ENCODE results near the gene STOM. TPM values are rescaled to one million over a fixed set of nuclear protein-coding genes. Genes with fewer than 3 reads are reported as not detected.

Gene STOM
- total RNA-seq, 1 experiment from 2014 or later = 7.6 TPM

DNA sequence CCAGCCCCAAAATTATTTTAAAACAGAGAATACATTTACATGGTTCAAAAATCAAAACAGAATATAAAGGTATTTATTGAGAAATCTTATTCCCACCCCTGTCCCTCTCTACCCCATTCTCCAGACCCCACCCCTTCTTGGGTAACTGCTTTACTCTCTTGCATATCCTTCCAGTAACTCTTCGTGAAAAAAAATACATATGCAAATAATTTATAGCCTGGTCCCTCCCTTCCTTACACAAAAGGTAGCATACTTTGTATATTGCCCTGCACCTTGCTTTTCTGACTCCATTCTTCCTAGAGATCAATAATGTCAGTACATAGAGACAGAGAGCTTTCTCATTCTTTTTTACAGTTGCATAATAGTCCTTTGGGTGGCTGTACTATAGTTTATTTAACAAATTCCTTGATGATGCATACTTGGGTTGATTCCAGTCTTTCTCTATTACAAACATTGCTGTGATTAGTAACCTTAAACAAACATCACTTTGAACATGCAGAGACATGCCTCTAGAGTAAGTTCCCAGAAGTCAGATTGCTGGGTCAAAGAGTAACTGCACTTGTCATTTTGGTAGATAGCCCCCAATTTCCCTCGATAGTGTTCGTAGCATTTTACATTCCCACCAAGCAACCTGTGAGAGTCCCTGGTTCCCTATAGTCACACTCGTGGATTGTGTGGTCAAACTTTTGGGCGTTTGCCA is 47.9 kb downstream of the STOM start:
- peak in 1 of 2 experiments; percentile 95 for DNase-seq
- H3K4me2 ChIP-seq = peak overlapping the region; percentile 55
- H3F3A ChIP-seq (ENCODE audit: insufficient read depth, low read depth) = peaks cover 14% of the 10 kb centered on the region; the same call in 1 of the 2 replicates
- ChIA-PET CTCF (interaction anchor here (0.6 kb wide), 1 partner anchor 438 kb away, joined by 3 read pairs; no protein-coding TSS in a partner anchor), POLR2A (ENCODE audit: unreplicated experiment) (no interaction called here)
- H3K9me3 ChIP-seq (ENCODE audit: insufficient read depth, low read depth) = no peaks in the 10 kb centered on the region
- no peaks in the 10 kb centered on the region for H3K79me2 ChIP-seq (ENCODE audit: low read depth)
- no peak overlapping the region for H3K4me3 ChIP-seq
- H3K27ac ChIP-seq = peak overlapping the region; percentile 30
- no peaks in the 10 kb centered on the region for H3K9me2 ChIP-seq (ENCODE audit: insufficient read depth)
- no peaks in the 10 kb centered on the region for H4K20me1 ChIP-seq (ENCODE audit: insufficient read depth)
- intact Hi-C loops (cut with micrococcal nuclease; ENCODE audit: unreplicated experiment) = loop anchor here (2.0 to 5.0 kb wide), 2 partner anchors 177 to 565 kb away; partner anchors contain the start of gene GGTA1
- BruUV-seq (replicated peaks) = no TSS peak
- H3K36me3 ChIP-seq (ENCODE audit: low read depth) = no peaks in the 10 kb centered on the region
- no peaks in the 10 kb centered on the region for H3K27me3 ChIP-seq (ENCODE audit: insufficient read depth, low read depth)
- TF ChIP-seq, protein P1, sequence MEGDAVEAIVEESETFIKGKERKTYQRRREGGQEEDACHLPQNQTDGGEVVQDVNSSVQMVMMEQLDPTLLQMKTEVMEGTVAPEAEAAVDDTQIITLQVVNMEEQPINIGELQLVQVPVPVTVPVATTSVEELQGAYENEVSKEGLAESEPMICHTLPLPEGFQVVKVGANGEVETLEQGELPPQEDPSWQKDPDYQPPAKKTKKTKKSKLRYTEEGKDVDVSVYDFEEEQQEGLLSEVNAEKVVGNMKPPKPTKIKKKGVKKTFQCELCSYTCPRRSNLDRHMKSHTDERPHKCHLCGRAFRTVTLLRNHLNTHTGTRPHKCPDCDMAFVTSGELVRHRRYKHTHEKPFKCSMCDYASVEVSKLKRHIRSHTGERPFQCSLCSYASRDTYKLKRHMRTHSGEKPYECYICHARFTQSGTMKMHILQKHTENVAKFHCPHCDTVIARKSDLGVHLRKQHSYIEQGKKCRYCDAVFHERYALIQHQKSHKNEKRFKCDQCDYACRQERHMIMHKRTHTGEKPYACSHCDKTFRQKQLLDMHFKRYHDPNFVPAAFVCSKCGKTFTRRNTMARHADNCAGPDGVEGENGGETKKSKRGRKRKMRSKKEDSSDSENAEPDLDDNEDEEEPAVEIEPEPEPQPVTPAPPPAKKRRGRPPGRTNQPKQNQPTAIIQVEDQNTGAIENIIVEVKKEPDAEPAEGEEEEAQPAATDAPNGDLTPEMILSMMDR (conservative IDR thresholded peaks at IDR 0.05) = no peak
- TF ChIP-seq EZH2 (IDR thresholded peaks at IDR 0.05; ENCODE audit: low read depth) = no peak
- H2AFZ ChIP-seq = no peak overlapping the region
- H3K4me1 ChIP-seq (replicated peaks; ENCODE audit: insufficient read depth) = peaks cover 15% of the 10 kb centered on the region

- no peaks in the 10 kb centered on the region for H3K9me3 ChIP-seq (ENCODE audit: insufficient read depth, low read depth)
- H4K20me1 ChIP-seq (ENCODE audit: insufficient read depth) = no peaks in the 10 kb centered on the region
- H3K36me3 ChIP-seq (ENCODE audit: low read depth) = no peaks in the 10 kb centered on the region
- TF ChIP-seq, protein P1 (conservative IDR thresholded peaks at IDR 0.05) = no peak
- no peak for TF ChIP-seq EZH2 (IDR thresholded peaks at IDR 0.05; ENCODE audit: low read depth)
- H3K4me3 ChIP-seq = no peak overlapping the region
- ChIA-PET CTCF (interaction anchor here (0.6 to 2.1 kb wide), 3 partner anchors 33 to 79 kb away, joined by 3 to 10 read pairs (median 3); no protein-coding TSS in a partner anchor), POLR2A (ENCODE audit: unreplicated experiment) (no interaction called here)
- peaks cover 15% of the 10 kb centered on the region for H3K4me1 ChIP-seq (replicated peaks; ENCODE audit: insufficient read depth)
- H3K79me2 ChIP-seq (ENCODE audit: low read depth) = no peaks in the 10 kb centered on the region
- H3K27me3 ChIP-seq (ENCODE audit: insufficient read depth, low read depth) = no peaks in the 10 kb centered on the region
- H3F3A ChIP-seq (ENCODE audit: insufficient read depth, low read depth) = peaks cover 14% of the 10 kb centered on the region; the same call in 1 of the 2 replicates
- H2AFZ ChIP-seq = no peak overlapping the region
- DNase-seq = no peak
- BruUV-seq (replicated peaks) = no TSS peak
- H3K4me2 ChIP-seq = no peak overlapping the region
- no peak overlapping the region for H3K27ac ChIP-seq
- no peaks in the 10 kb centered on the region for H3K9me2 ChIP-seq (ENCODE audit: insufficient read depth)
- intact Hi-C loops (cut with micrococcal nuclease; ENCODE audit: unreplicated experiment) = loop anchor here (2.0 to 5.0 kb wide), 3 partner anchors 42 to 564 kb away; no protein-coding TSS in a partner anchor
Observed at GRCh38 chr9:121321016-121321503, 49.0 kb downstream of the STOM start.

DNA sequence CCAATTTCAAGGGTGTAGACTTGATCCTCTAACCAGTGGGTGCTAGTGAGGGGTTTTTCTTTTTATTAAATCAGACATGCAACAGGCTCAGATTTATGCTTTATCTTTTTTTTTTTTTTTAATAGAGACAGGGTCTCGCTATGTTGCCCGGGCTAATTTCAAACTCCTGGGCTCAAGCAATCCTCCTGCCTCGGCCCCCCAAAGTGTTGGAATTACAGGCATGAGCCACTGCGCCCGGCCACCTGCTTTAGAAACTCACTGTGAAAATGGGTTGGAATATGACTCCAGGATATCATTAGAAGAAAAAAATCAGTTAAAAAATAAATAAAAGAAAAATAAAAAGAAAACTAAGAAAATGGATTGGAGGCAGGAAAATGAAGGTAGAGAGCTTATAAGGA is 50.7 kb downstream of the STOM start:
- Histone ChIP-seq H3K4me2 (no peak overlapping the region), H4K20me1 (ENCODE audit: insufficient read depth) (no peaks in the 10 kb centered on the region), H3K79me2 (ENCODE audit: low read depth) (no peaks in the 10 kb centered on the region), H3K27me3 (ENCODE audit: insufficient read depth, low read depth) (no peaks in the 10 kb centered on the region), H3K9me2 (ENCODE audit: insufficient read depth) (no peaks in the 10 kb centered on the region), H3K36me3 (ENCODE audit: low read depth) (no peaks in the 10 kb centered on the region), H3K9me3 (ENCODE audit: insufficient read depth, low read depth) (no peaks in the 10 kb centered on the region), H3K4me3 (no peak overlapping the region), H3K4me1 (replicated peaks; ENCODE audit: insufficient read depth) (peaks cover 15% of the 10 kb centered on the region), H3F3A (ENCODE audit: insufficient read depth, low read depth) (peaks cover 14% of the 10 kb centered on the region; the same call in 1 of the 2 replicates), H3K27ac (no peak overlapping the region), H2AFZ (no peak overlapping the region)
- BruUV-seq (replicated peaks) = no TSS peak
- no peak for TF ChIP-seq EZH2 (IDR thresholded peaks at IDR 0.05; ENCODE audit: low read depth)
- TF ChIP-seq, protein P1 (conservative IDR thresholded peaks at IDR 0.05) = no peak
- DNase-seq = no peak
- intact Hi-C loops (cut with micrococcal nuclease; ENCODE audit: unreplicated experiment) = no loop called here
- POLR2A ChIA-PET (ENCODE audit: unreplicated experiment) = no interaction called here
- CTCF ChIA-PET = interaction anchor here (0.6 to 2.1 kb wide), 16 partner anchors 20 to 121 kb away, joined by 3 to 17 read pairs (median 4); no protein-coding TSS in a partner anchor
